GM18498 (cell line): ENCODE results near the gene CYB5D1.

Experiments
- ATAC-seq: cut with Tn5 transposase; IDR thresholded peaks from one replicate; pipeline ENCODE4 v1.9.1; 2021; ENCODE audit warnings: mild to moderate bottlenecking, moderate library complexity; ENCODE audit not compliant: unreplicated experiment

The CYB5D1 gene

GRCh38 chr17:7833011-7833794 is 24.6 kb upstream of the CYB5D1 start:
- ATAC-seq: no peak

GRCh38 chr17:7833795-7834541 is 23.8 kb upstream of the CYB5D1 start, which contains the start of gene KDM6B:
Gene KDM6B (plus strand): TSS chr17:7834217. CDS start chr17:7845555, 11,338 bp downstream.
- peak; percentile 55 for ATAC-seq

- no peak for ATAC-seq
Observed at GRCh38 chr17:7834542-7834956, 23.3 kb upstream of the CYB5D1 start.

- peak; percentile 48 for ATAC-seq
Observed at GRCh38 chr17:7834957-7835813, 22.6 kb upstream of the CYB5D1 start.

- ATAC-seq: peak; percentile 33
Observed at GRCh38 chr17:7835814-7836595, 21.8 kb upstream of the CYB5D1 start.

- ATAC-seq: no peak
Observed at GRCh38 chr17:7836596-7837407, 21.0 kb upstream of the CYB5D1 start.

- no peak for ATAC-seq
Observed at GRCh38 chr17:7837408-7838088, 20.3 kb upstream of the CYB5D1 start.

GRCh38 chr17:7838090-7839075 is 19.4 kb upstream of the CYB5D1 start:
- ATAC-seq: no peak

- ATAC-seq: no peak
Observed at GRCh38 chr17:7839190-7839875, 18.5 kb upstream of the CYB5D1 start.

- no peak for ATAC-seq
Observed at GRCh38 chr17:7839876-7840261, 17.9 kb upstream of the CYB5D1 start.

- no peak for ATAC-seq
Observed at GRCh38 chr17:7840441-7840840, 17.4 kb upstream of the CYB5D1 start.

- no peak for ATAC-seq
Observed at GRCh38 chr17:7840875-7841274, 16.9 kb upstream of the CYB5D1 start.

- peak; percentile 7 for ATAC-seq
Observed at GRCh38 chr17:7841396-7841914, 16.3 kb upstream of the CYB5D1 start.

- ATAC-seq: peak; percentile 24
Observed at GRCh38 chr17:7841915-7842379, 15.9 kb upstream of the CYB5D1 start.

GRCh38 chr17:7842380-7843256 is 15.2 kb upstream of the CYB5D1 start:
- ATAC-seq: peak; percentile 29

GRCh38 chr17:7843257-7843535 is 14.6 kb upstream of the CYB5D1 start:
- ATAC-seq: no peak
